Measurements from ENCODE around the gene SLC1A1.

- TF ChIP-seq CTCF (IDR thresholded peaks at IDR 0.05) (no peak), SIN3A (IDR thresholded peaks at IDR 0.05; ENCODE audit: borderline replicate concordance, insufficient read depth, low read depth, low read length) (no peak)
Observed at GRCh38 chr9:4489919-4490704, at the start of gene SLC1A1.

Data from Panc1 (cell line).